DND-41 (cell line): Measurements from ENCODE around the gene CEBPG.
A peak's percentile ranks its signal among the peaks of the same experiment; 100 is the strongest.

Experiments
- ATAC-seq: fragments of 200-7000 bp; cut with Tn5 transposase; 3 replicates; pipeline ENCODE4 v1.9.1; 2021; ENCODE audit warnings: low read depth; ENCODE audit not compliant: insufficient read depth
- DNase-seq: peaks from one replicate; pipeline ENCODE4 v3.0.0-alpha.2; 2020
- H2AFZ ChIP-seq: 2 replicates; pipeline ENCODE4 v1.6.0; 2012; ENCODE audit warnings: low read depth, low read length
- H3K27ac ChIP-seq: 2 replicates; pipeline ENCODE4 v1.5.1; 2012; ENCODE audit warnings: low read length, inconsistent platforms
- H3K27me3 ChIP-seq: fragments of 200-600 bp; sonication (generic); 2 replicates; pipeline ENCODE4 v1.6.0; 2012; ENCODE audit warnings: low read length, mild to moderate bottlenecking, inconsistent platforms; ENCODE audit not compliant: insufficient read depth, poor library complexity
- H3K36me3 ChIP-seq: 2 replicates; pipeline ENCODE4 v1.5.1; 2012; ENCODE audit warnings: low read length, inconsistent platforms; ENCODE audit not compliant: insufficient read depth
- H3K4me1 ChIP-seq: 2 replicates; pipeline ENCODE4 v1.5.1; 2012; ENCODE audit warnings: mild to moderate bottlenecking, low read length; ENCODE audit not compliant: insufficient read depth
- H3K4me2 ChIP-seq: 2 replicates; pipeline ENCODE4 v1.6.0; 2012; ENCODE audit warnings: mild to moderate bottlenecking, moderate library complexity, low read length, inconsistent platforms; ENCODE audit not compliant: insufficient read depth
- H3K4me3 ChIP-seq, 2 experiments: fragments of 200-600 bp in 1 of 2; shearing (Covaris generic) in 1 of 2; 2 replicates each; pipeline ENCODE4 v1.5.1; 2012 to 2016; ENCODE audit warnings: inconsistent platforms in 2 of 2, low read length in 2 of 2, mild to moderate bottlenecking in 2 of 2, low read depth in 1 of 2, moderate library complexity in 1 of 2
- H3K79me2 ChIP-seq: 2 replicates; pipeline ENCODE4 v1.6.0; 2012; ENCODE audit warnings: low read length, inconsistent platforms; ENCODE audit not compliant: insufficient read depth
- H3K9ac ChIP-seq: 2 replicates; pipeline ENCODE4 v1.6.0; 2012; ENCODE audit warnings: low read depth, mild to moderate bottlenecking, inconsistent platforms, low read length, moderate library complexity
- H3K9me3 ChIP-seq: 2 replicates; pipeline ENCODE4 v1.5.1; 2012; ENCODE audit warnings: low read length, moderate library complexity, mild to moderate bottlenecking, inconsistent platforms; ENCODE audit not compliant: insufficient read depth, severe bottlenecking
- H4K20me1 ChIP-seq: 2 replicates; pipeline ENCODE4 v1.6.0; 2012; ENCODE audit warnings: low read length; ENCODE audit not compliant: insufficient read depth
- CTCF ChIP-seq: IDR thresholded peaks from 2 replicates; pipeline ENCODE4 v1.5.1; 2012; ENCODE audit warnings: borderline replicate concordance, low read length, moderate library complexity, mild to moderate bottlenecking; ENCODE audit not compliant: poor library complexity, severe bottlenecking; ENCODE audit errors: extremely low read depth
- EZH2 ChIP-seq: IDR thresholded peaks from 3 replicates; pipeline ENCODE4 v1.6.1; 2012; ENCODE audit warnings: borderline replicate concordance, low read depth, mild to moderate bottlenecking, moderate library complexity, low read length, inconsistent platforms; ENCODE audit not compliant: severe bottlenecking

Gene CEBPG

GRCh38 chr19:33400856-33401682 is 27.6 kb downstream of the CEBPG start:
- Histone ChIP-seq H3K9ac (no peak overlapping the region), H4K20me1 (peaks cover 9% of the 10 kb centered on the region), H3K4me1 (no peaks in the 10 kb centered on the region), H2AFZ (no peak overlapping the region), H3K4me2 (no peak overlapping the region), H3K27ac (no peak overlapping the region), H3K9me3 (no peaks in the 10 kb centered on the region), H3K27me3 (no peaks in the 10 kb centered on the region), H3K36me3 (no peaks in the 10 kb centered on the region), H3K79me2 (no peaks in the 10 kb centered on the region), H3K4me3 (no peak overlapping the region)
- no peak for TF ChIP-seq EZH2
- no peak for TF ChIP-seq CTCF
- ATAC-seq: no peak
- DNase-seq: no peak

- TF ChIP-seq EZH2 (no peak), CTCF (no peak)
- Histone ChIP-seq H3K4me3 (no peak overlapping the region), H4K20me1 (peaks cover 9% of the 10 kb centered on the region), H3K9me3 (no peaks in the 10 kb centered on the region), H3K27ac (no peak overlapping the region), H3K4me2 (no peak overlapping the region), H3K4me1 (no peaks in the 10 kb centered on the region), H3K27me3 (no peaks in the 10 kb centered on the region), H3K9ac (no peak overlapping the region), H2AFZ (no peak overlapping the region), H3K36me3 (no peaks in the 10 kb centered on the region), H3K79me2 (no peaks in the 10 kb centered on the region)
- no peak for DNase-seq
- no peak for ATAC-seq
Observed at GRCh38 chr19:33401683-33402420, 28.3 kb downstream of the CEBPG start.

DNA sequence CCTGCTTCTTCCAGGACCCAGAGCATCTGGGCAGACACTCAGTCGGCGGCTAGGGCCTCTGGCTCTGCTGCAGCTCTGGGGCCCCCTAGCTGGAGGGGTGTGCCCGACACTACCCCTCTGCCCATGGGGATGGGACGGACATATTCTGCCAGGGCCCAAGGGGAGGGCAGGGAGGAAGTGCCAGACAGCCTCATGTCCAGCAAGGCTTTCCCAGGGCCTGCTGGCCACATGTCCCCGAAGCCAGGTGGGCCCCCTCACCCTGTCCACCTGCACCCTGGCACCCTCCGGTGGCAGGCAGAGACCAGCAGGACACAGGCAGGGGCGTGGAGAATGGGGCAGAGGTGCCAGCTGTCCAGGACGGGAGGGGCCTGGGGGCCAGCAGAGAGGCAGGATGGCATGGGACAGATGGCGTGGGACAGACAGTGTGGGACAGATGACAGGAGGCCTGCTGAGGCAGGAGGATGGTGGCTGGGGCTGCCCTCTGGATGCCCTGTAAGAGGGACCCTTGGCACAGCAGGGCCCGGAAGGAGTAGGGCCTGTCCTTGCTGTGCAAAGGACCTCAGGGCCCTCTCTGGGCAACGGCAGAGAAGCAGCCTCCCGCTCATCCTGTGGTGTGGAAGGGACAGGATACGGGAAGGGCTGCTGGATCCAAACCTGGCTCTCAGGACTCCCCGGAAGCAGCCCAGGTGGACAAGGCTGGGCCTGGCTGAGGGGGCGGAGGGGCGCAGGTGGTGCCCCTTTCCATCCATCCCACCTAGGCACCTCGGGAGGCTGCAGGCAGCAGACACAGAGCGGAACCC is 29.1 kb downstream of the CEBPG start:
- no peak overlapping the region for H3K4me2 ChIP-seq
- no peak overlapping the region for H3K9ac ChIP-seq
- no peaks in the 10 kb centered on the region for H3K4me1 ChIP-seq
- H3K9me3 ChIP-seq: no peaks in the 10 kb centered on the region
- no peak overlapping the region for H3K4me3 ChIP-seq
- H3K27me3 ChIP-seq: no peaks in the 10 kb centered on the region
- TF ChIP-seq EZH2: no peak
- TF ChIP-seq CTCF: peak; percentile 9
- H3K27ac ChIP-seq: no peak overlapping the region
- H4K20me1 ChIP-seq: peaks cover 9% of the 10 kb centered on the region
- DNase-seq (no peak), ATAC-seq (no peak)
- no peaks in the 10 kb centered on the region for H3K79me2 ChIP-seq
- no peak overlapping the region for H2AFZ ChIP-seq
- no peaks in the 10 kb centered on the region for H3K36me3 ChIP-seq
